ENCODE measurements around the gene LHFPL6. TPM values are rescaled to one million over a fixed set of nuclear protein-coding genes. Genes with fewer than 3 reads are reported as not detected.
A peak's percentile ranks its signal among the peaks of the same experiment; 100 is the strongest.

The LHFPL6 gene
- total RNA-seq, 1 experiment from 2014 or later, result 76.3 TPM

GRCh38 chr13:39559847-39560246 lies 43.1 kb downstream of the LHFPL6 start:
- no peak for DNase-seq (ENCODE audit: low read depth in 1 of 2, low spot score in 2 of 2)
- Histone ChIP-seq H3K9me3 (replicated peaks) (no peaks in the 10 kb centered on the region), H3K4me1 (replicated peaks) (peaks cover 26% of the 10 kb centered on the region), H3K4me3 (no peak overlapping the region), H3K36me3 (peaks cover 5% of the 10 kb centered on the region; the same call in 1 of the 2 replicates), H3K27ac (no peak overlapping the region), H3K27me3 (replicated peaks) (no peaks in the 10 kb centered on the region)

GRCh38 chr13:39557285-39557955 lies 45.6 kb downstream of the LHFPL6 start:
- Histone ChIP-seq H3K27ac (no peak overlapping the region), H3K36me3 (peaks cover 8% of the 10 kb centered on the region; the same call in 1 of the 2 replicates), H3K9me3 (replicated peaks) (no peaks in the 10 kb centered on the region), H3K27me3 (replicated peaks) (no peaks in the 10 kb centered on the region), H3K4me3 (no peak overlapping the region), H3K4me1 (replicated peaks) (0 out of 2 replicates have a peak, but pooled peaks cover 3% of the 10 kb centered on the region)
- no peak for DNase-seq (ENCODE audit: low read depth in 1 of 2, low spot score in 2 of 2)

- Histone ChIP-seq H3K27ac (no peak overlapping the region), H3K4me1 (replicated peaks) (0 out of 2 replicates have a peak, but pooled peaks cover under 1% of the 10 kb centered on the region), H3K9me3 (replicated peaks) (no peaks in the 10 kb centered on the region), H3K4me3 (no peak overlapping the region), H3K36me3 (peaks cover 9% of the 10 kb centered on the region; the same call in 1 of the 2 replicates), H3K27me3 (replicated peaks) (no peaks in the 10 kb centered on the region)
- DNase-seq (ENCODE audit: low read depth in 1 of 2, low spot score in 2 of 2), result no peak
Observed at GRCh38 chr13:39556866-39557265, 46.1 kb downstream of the LHFPL6 start.

GRCh38 chr13:39554371-39554770 lies 48.6 kb downstream of the LHFPL6 start:
- Histone ChIP-seq H3K27ac (no peak overlapping the region), H3K9me3 (replicated peaks) (no peaks in the 10 kb centered on the region), H3K36me3 (peaks cover 9% of the 10 kb centered on the region; the same call in 1 of the 2 replicates), H3K4me1 (replicated peaks) (no peaks in the 10 kb centered on the region), H3K4me3 (no peak overlapping the region), H3K27me3 (replicated peaks) (no peaks in the 10 kb centered on the region)
- no peak for DNase-seq (ENCODE audit: low read depth in 1 of 2, low spot score in 2 of 2)

- H3K4me3 ChIP-seq, result no peak overlapping the region
- no peaks in the 10 kb centered on the region for H3K9me3 ChIP-seq (replicated peaks)
- no peaks in the 10 kb centered on the region for H3K27me3 ChIP-seq (replicated peaks)
- peaks cover 4% of the 10 kb centered on the region; the same call in 1 of the 2 replicates for H3K36me3 ChIP-seq
- DNase-seq (ENCODE audit: low read depth in 1 of 2, low spot score in 2 of 2), result no peak
- no peaks in the 10 kb centered on the region for H3K4me1 ChIP-seq (replicated peaks)
- no peak overlapping the region for H3K27ac ChIP-seq
Observed at GRCh38 chr13:39552246-39552645, 50.7 kb downstream of the LHFPL6 start.

- no peak for DNase-seq (ENCODE audit: low read depth in 1 of 2, low spot score in 2 of 2)
- Histone ChIP-seq H3K9me3 (replicated peaks) (no peaks in the 10 kb centered on the region), H3K36me3 (peaks cover 4% of the 10 kb centered on the region; the same call in 1 of the 2 replicates), H3K27ac (no peak overlapping the region), H3K4me1 (replicated peaks) (no peaks in the 10 kb centered on the region), H3K4me3 (no peak overlapping the region), H3K27me3 (replicated peaks) (no peaks in the 10 kb centered on the region)
Observed at GRCh38 chr13:39550931-39551330, 52.1 kb downstream of the LHFPL6 start.

GRCh38 chr13:39547108-39547507 lies 55.9 kb downstream of the LHFPL6 start:
- Histone ChIP-seq H3K9me3 (replicated peaks) (no peaks in the 10 kb centered on the region), H3K4me3 (no peak overlapping the region), H3K27ac (no peak overlapping the region), H3K27me3 (replicated peaks) (no peaks in the 10 kb centered on the region), H3K36me3 (no peaks in the 10 kb centered on the region; the same call in 1 of the 2 replicates), H3K4me1 (replicated peaks) (no peaks in the 10 kb centered on the region)
- no peak for DNase-seq (ENCODE audit: low read depth in 1 of 2, low spot score in 2 of 2)

GRCh38 chr13:39542361-39542760 lies 60.6 kb downstream of the LHFPL6 start:
- Histone ChIP-seq H3K27me3 (replicated peaks) (no peaks in the 10 kb centered on the region), H3K27ac (no peak overlapping the region), H3K36me3 (no peaks in the 10 kb centered on the region), H3K9me3 (replicated peaks) (no peaks in the 10 kb centered on the region), H3K4me3 (no peak overlapping the region), H3K4me1 (replicated peaks) (peaks cover 28% of the 10 kb centered on the region)
- DNase-seq (ENCODE audit: low read depth in 1 of 2, low spot score in 2 of 2), result no peak

- DNase-seq (ENCODE audit: low read depth in 1 of 2, low spot score in 2 of 2), result no peak
- no peak overlapping the region for H3K4me3 ChIP-seq
- no peaks in the 10 kb centered on the region for H3K27me3 ChIP-seq (replicated peaks)
- no peak overlapping the region for H3K27ac ChIP-seq
- no peaks in the 10 kb centered on the region for H3K36me3 ChIP-seq
- H3K4me1 ChIP-seq (replicated peaks), result peaks cover 28% of the 10 kb centered on the region
- no peaks in the 10 kb centered on the region for H3K9me3 ChIP-seq (replicated peaks)
Observed at GRCh38 chr13:39540929-39541605, 61.9 kb downstream of the LHFPL6 start.

- Histone ChIP-seq H3K9me3 (replicated peaks) (no peaks in the 10 kb centered on the region), H3K27me3 (replicated peaks) (no peaks in the 10 kb centered on the region), H3K36me3 (no peaks in the 10 kb centered on the region), H3K27ac (peak overlapping the region; percentile 37), H3K4me3 (no peak overlapping the region), H3K4me1 (replicated peaks) (peaks cover 28% of the 10 kb centered on the region)
- peak in 1 of 2 experiments; percentile 72 for DNase-seq (ENCODE audit: low read depth in 1 of 2, low spot score in 2 of 2)
Observed at GRCh38 chr13:39538816-39539790, 63.9 kb downstream of the LHFPL6 start.

GRCh38 chr13:39536906-39537305 lies 66.1 kb downstream of the LHFPL6 start:
- no peak overlapping the region for H3K4me3 ChIP-seq
- no peaks in the 10 kb centered on the region for H3K9me3 ChIP-seq (replicated peaks)
- peaks cover 37% of the 10 kb centered on the region for H3K4me1 ChIP-seq (replicated peaks)
- no peaks in the 10 kb centered on the region for H3K27me3 ChIP-seq (replicated peaks)
- no peaks in the 10 kb centered on the region for H3K36me3 ChIP-seq
- H3K27ac ChIP-seq, result no peak overlapping the region
- DNase-seq (ENCODE audit: low read depth in 1 of 2, low spot score in 2 of 2), result no peak

GRCh38 chr13:39536274-39536673 lies 66.7 kb downstream of the LHFPL6 start:
- no peaks in the 10 kb centered on the region for H3K27me3 ChIP-seq (replicated peaks)
- H3K36me3 ChIP-seq, result no peaks in the 10 kb centered on the region
- no peak for DNase-seq (ENCODE audit: low read depth in 1 of 2, low spot score in 2 of 2)
- no peaks in the 10 kb centered on the region for H3K9me3 ChIP-seq (replicated peaks)
- no peak overlapping the region for H3K4me3 ChIP-seq
- H3K27ac ChIP-seq, result no peak overlapping the region
- peaks cover 41% of the 10 kb centered on the region for H3K4me1 ChIP-seq (replicated peaks)

- Histone ChIP-seq H3K27me3 (replicated peaks) (no peaks in the 10 kb centered on the region), H3K4me1 (replicated peaks) (peaks cover 42% of the 10 kb centered on the region)
Observed at GRCh38 chr13:39533651-39534150, 69.3 kb downstream of the LHFPL6 start.

More at GRCh38 chr13:39533651-39534150, 69.3 kb downstream of the LHFPL6 start:
- no peaks in the 10 kb centered on the region for H3K9me3 ChIP-seq (replicated peaks)
- no peaks in the 10 kb centered on the region for H3K36me3 ChIP-seq
- H3K27ac ChIP-seq, result no peak overlapping the region
- H3K4me3 ChIP-seq, result no peak overlapping the region
- DNase-seq (ENCODE audit: low read depth in 1 of 2, low spot score in 2 of 2), result no peak

All from SJSA1 (cell line).